Osteoblast (primary cell): ENCODE results near the gene APOBEC2. TPM values are rescaled to one million over a fixed set of nuclear protein-coding genes. Genes with fewer than 3 reads are reported as not detected.
A peak's percentile ranks its signal among the peaks of the same experiment; 100 is the strongest.

Source experiments
- DNase-seq: peaks from one replicate; pipeline ENCODE4 v3.0.0; 2011; ENCODE audit warnings: low spot score, mixed read lengths; ENCODE audit not compliant: insufficient read length; ENCODE audit errors: missing footprints
- H2AFZ ChIP-seq: 2 replicates; pipeline ENCODE4 v1.6.0; 2011; ENCODE audit warnings: mild to moderate bottlenecking, low read length
- H3K27ac ChIP-seq: 2 replicates; pipeline ENCODE4 v1.5.1; 2011; ENCODE audit warnings: mild to moderate bottlenecking, low read depth, low read length, moderate library complexity
- H3K27me3 ChIP-seq: 2 replicates; pipeline ENCODE4 v1.6.0; 2012; ENCODE audit warnings: mild to moderate bottlenecking, control low read depth, inconsistent platforms, low read length, moderate library complexity; ENCODE audit not compliant: insufficient read depth
- H3K36me3 ChIP-seq: 2 replicates; pipeline ENCODE4 v1.5.1; 2011; ENCODE audit warnings: mild to moderate bottlenecking, low read length, control low read depth, moderate library complexity; ENCODE audit not compliant: insufficient read depth
- H3K4me1 ChIP-seq: 2 replicates; pipeline ENCODE4 v1.5.1; 2011; ENCODE audit warnings: mild to moderate bottlenecking, low read length, control low read depth, moderate library complexity; ENCODE audit not compliant: insufficient read depth
- H3K4me2 ChIP-seq: 2 replicates; pipeline ENCODE4 v1.6.0; 2011; ENCODE audit warnings: mild to moderate bottlenecking, low read length; ENCODE audit not compliant: insufficient read depth
- H3K4me3 ChIP-seq: fragments of 200-600 bp; sonication (generic); 3 replicates; pipeline ENCODE4 v1.5.1; 2012; ENCODE audit warnings: mild to moderate bottlenecking, low read length, inconsistent platforms; ENCODE audit not compliant: insufficient read depth
- H3K79me2 ChIP-seq: 2 replicates; pipeline ENCODE4 v1.6.0; 2012; ENCODE audit warnings: mild to moderate bottlenecking, low read length, control low read depth, inconsistent platforms; ENCODE audit not compliant: insufficient read depth
- H3K9me3 ChIP-seq: 2 replicates; pipeline ENCODE4 v1.5.1; 2011; ENCODE audit warnings: low read depth, low read length, control low read depth
- H4K20me1 ChIP-seq: 2 replicates; pipeline ENCODE4 v1.6.0; 2012; ENCODE audit warnings: mild to moderate bottlenecking, low read length, control low read depth; ENCODE audit not compliant: insufficient read depth
- CTCF ChIP-seq: IDR thresholded peaks from 2 replicates; pipeline ENCODE4 v1.5.1; 2011; ENCODE audit warnings: mild to moderate bottlenecking, low read depth, low read length, moderate library complexity; ENCODE audit errors: extremely low read depth
- total RNA-seq: library from RNA; depleted of rRNA; stranded (reverse); fragments of >200 nt; gene quantifications from 2 replicates; pipeline ENCODE4 v1.2.3, GENCODE V29; 2012

APOBEC2 gene
- total RNA-seq, 1 donor = not detected

- no peaks in the 10 kb centered on the region for H3K9me3 ChIP-seq
- H3K36me3 ChIP-seq = no peaks in the 10 kb centered on the region
- DNase-seq = no peak
- no peak overlapping the region for H3K4me3 ChIP-seq
- H3K27ac ChIP-seq = no peak overlapping the region
- TF ChIP-seq CTCF = no peak
- H3K4me2 ChIP-seq = no peak overlapping the region
- no peaks in the 10 kb centered on the region for H3K4me1 ChIP-seq
- no peaks in the 10 kb centered on the region for H4K20me1 ChIP-seq
- H3K27me3 ChIP-seq = peaks cover 3% of the 10 kb centered on the region
- H2AFZ ChIP-seq = no peak overlapping the region
- H3K79me2 ChIP-seq = no peaks in the 10 kb centered on the region
Observed at GRCh38 chr6:41037107-41037900, 15.7 kb upstream of the APOBEC2 start.

- no peak overlapping the region for H3K4me2 ChIP-seq
- H3K9me3 ChIP-seq = no peaks in the 10 kb centered on the region
- no peak overlapping the region for H2AFZ ChIP-seq
- no peak overlapping the region for H3K27ac ChIP-seq
- H3K4me1 ChIP-seq = no peaks in the 10 kb centered on the region
- peak; percentile 15 for DNase-seq
- peaks cover 3% of the 10 kb centered on the region for H3K27me3 ChIP-seq
- no peaks in the 10 kb centered on the region for H3K36me3 ChIP-seq
- H3K79me2 ChIP-seq = no peaks in the 10 kb centered on the region
- H4K20me1 ChIP-seq = no peaks in the 10 kb centered on the region
- no peak for TF ChIP-seq CTCF
- H3K4me3 ChIP-seq = no peak overlapping the region
Observed at GRCh38 chr6:41038205-41038604, 14.8 kb upstream of the APOBEC2 start.

GRCh38 chr6:41039060-41039998, 13.7 kb upstream of the APOBEC2 start, which contains the start of gene UNC5CL:
Gene UNC5CL, minus strand, starts transcription at chr6:41039221. Its CDS starts 4,147 bp downstream, at chr6:41035074.
- peak; percentile 79 for TF ChIP-seq CTCF
- peak; percentile 86 for DNase-seq
- Histone ChIP-seq H2AFZ (no peak within 1 kb of the TSS), H3K27ac (no peak within 1 kb of the TSS), H4K20me1 (no peaks in the 10 kb centered on the region), H3K9me3 (no peaks in the 10 kb centered on the region), H3K36me3 (no peaks in the 10 kb centered on the region), H3K4me1 (no peaks in the 10 kb centered on the region), H3K4me3 (no peak within 1 kb of the TSS), H3K27me3 (peaks cover 3% of the 10 kb centered on the region), H3K79me2 (no peaks in the 10 kb centered on the region), H3K4me2 (no peak within 1 kb of the TSS)
